AG08395 (cell line): ENCODE results near the gene TMEM178B.

Source experiments
- DNase-seq: peaks from one replicate; pipeline ENCODE4 v3.0.0; 2012; ENCODE audit warnings: mixed read lengths, low spot score

Gene TMEM178B

DNA sequence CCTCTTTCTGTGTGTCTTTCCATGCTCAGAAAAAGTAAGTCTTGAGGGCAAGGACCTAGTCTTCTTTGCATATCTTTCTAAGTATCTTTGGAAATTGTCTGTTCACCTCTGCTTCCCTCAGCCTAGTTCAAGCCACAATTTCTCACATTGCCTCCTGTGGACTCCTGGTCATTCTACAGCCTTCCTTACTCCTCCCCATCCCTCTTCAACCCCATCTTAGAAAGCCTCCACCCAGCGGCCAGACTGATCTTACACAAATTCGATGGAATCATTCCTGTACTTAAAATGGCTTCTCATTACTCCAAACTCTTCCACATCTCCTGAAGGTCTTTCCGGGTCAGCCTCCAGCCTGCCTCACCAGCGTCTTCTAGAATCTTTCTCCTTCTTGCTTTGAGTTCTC, 453.2 kb downstream of the TMEM178B start:
- DNase-seq, result no peak

DNA sequence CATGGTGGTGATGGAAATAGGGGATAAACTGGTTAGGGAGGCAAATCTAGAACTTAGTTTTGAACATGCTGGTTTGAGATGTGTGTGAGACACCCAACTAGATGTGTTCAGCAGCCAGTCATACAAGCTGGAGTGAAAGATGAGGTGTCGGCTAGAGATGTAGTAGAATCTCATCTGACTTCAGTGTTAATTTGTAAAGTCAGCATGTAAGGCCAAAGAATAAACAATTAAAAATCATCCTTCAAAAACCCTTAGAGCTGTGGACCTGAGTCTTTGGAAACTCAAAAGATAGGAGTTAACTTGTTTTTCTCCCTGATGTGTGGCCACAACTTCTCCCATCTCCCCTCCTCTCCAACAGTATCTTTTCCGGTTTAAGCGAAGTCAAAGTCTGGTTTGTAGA, 454.5 kb downstream of the TMEM178B start:
- DNase-seq, result no peak
